ENCODE measurements around the gene UBL3.

DNA sequence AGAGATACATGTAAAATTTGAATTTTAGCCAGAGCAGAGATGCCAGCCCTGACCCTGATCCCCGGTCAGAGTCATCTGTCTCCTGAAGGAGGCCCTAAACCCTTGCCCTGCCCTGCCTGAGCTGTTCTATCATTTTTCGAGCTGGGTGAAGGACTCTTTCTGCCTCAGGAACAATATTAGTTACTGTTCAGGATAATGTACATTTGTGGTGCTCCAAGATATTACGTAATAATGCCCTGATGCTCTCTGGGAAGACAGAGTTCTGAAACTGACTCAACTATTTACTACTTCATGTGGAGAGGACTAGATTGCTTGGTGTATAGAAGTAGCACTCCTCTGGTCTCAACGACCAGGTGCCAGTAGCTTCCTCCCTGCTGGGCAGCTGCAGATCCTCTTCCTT is 37.9 kb upstream of the UBL3 start:
- TF ChIP-seq, protein P1, sequence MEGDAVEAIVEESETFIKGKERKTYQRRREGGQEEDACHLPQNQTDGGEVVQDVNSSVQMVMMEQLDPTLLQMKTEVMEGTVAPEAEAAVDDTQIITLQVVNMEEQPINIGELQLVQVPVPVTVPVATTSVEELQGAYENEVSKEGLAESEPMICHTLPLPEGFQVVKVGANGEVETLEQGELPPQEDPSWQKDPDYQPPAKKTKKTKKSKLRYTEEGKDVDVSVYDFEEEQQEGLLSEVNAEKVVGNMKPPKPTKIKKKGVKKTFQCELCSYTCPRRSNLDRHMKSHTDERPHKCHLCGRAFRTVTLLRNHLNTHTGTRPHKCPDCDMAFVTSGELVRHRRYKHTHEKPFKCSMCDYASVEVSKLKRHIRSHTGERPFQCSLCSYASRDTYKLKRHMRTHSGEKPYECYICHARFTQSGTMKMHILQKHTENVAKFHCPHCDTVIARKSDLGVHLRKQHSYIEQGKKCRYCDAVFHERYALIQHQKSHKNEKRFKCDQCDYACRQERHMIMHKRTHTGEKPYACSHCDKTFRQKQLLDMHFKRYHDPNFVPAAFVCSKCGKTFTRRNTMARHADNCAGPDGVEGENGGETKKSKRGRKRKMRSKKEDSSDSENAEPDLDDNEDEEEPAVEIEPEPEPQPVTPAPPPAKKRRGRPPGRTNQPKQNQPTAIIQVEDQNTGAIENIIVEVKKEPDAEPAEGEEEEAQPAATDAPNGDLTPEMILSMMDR (conservative IDR thresholded peaks at IDR 0.05), result no peak
- TF ChIP-seq EZH2 (IDR thresholded peaks at IDR 0.05; ENCODE audit: low read depth), result no peak

Data from PC-9 (cell line).